WI38 (cell line): ENCODE data around the gene TTC19.
A peak's percentile ranks its signal among the peaks of the same experiment; 100 is the strongest.

Experiments used
- H3K4me3 ChIP-seq: 2 replicates; pipeline ENCODE4 v1.5.1; 2011; ENCODE audit warnings: low read depth, mild to moderate bottlenecking, control low read depth, low read length
- CTCF ChIP-seq: IDR thresholded peaks from 2 replicates; pipeline ENCODE4 v1.5.1; 2012; ENCODE audit warnings: low read depth, mild to moderate bottlenecking, control low read depth, low read length

Gene TTC19

GRCh38 chr17:16007439-16007838 lies 7.8 kb downstream of the TTC19 start:
- TF ChIP-seq CTCF, result no peak

GRCh38 chr17:16013943-16014407 lies 14.4 kb downstream of the TTC19 start:
- H3K4me3 ChIP-seq, result no peak overlapping the region
- TF ChIP-seq CTCF, result peak; percentile 60

More at GRCh38 chr17:16007439-16007838, 7.8 kb downstream of the TTC19 start:
- no peak overlapping the region for H3K4me3 ChIP-seq

GRCh38 chr17:16019347-16019746 lies 19.7 kb downstream of the TTC19 start:
- H3K4me3 ChIP-seq, result no peak overlapping the region
- no peak for TF ChIP-seq CTCF

- TF ChIP-seq CTCF, result no peak
- H3K4me3 ChIP-seq, result no peak overlapping the region
Observed at GRCh38 chr17:16023881-16024280, 24.3 kb downstream of the TTC19 start.

- no peak for TF ChIP-seq CTCF
- no peak overlapping the region for H3K4me3 ChIP-seq
Observed at GRCh38 chr17:16025202-16025601, 25.6 kb downstream of the TTC19 start.

- no peak overlapping the region for H3K4me3 ChIP-seq
- no peak for TF ChIP-seq CTCF
Observed at GRCh38 chr17:16026895-16027294, 27.3 kb downstream of the TTC19 start.

GRCh38 chr17:16027708-16028584 lies 28.3 kb downstream of the TTC19 start:
- no peak overlapping the region for H3K4me3 ChIP-seq

More at GRCh38 chr17:16027708-16028584, 28.3 kb downstream of the TTC19 start:
- TF ChIP-seq CTCF, result no peak
